Esophagus muscularis mucosa (tissue), 4 donors: Measurements from ENCODE around the gene IGFL4.

ENCODE experiments used
- EP300 ChIP-seq: sonication (generic); formaldehyde crosslinking; IDR thresholded peaks from one replicate; pipeline ENCODE4 v1.6.1; 2017; ENCODE audit warnings: antibody characterized with exemption
- POLR2A ChIP-seq: fragments of 450-650 bp; IDR thresholded peaks from one replicate; pipeline ENCODE4 v1.6.1; 2017; ENCODE audit warnings: antibody characterized with exemption, moderate library complexity, mild to moderate bottlenecking, low read depth
- TF ChIP-seq, protein P1 (sequence below), 3 experiments: fragments of 200-600 bp in 2 of 3; fragments of 450-650 bp in 1 of 3; sonication (generic) in 2 of 3; IDR thresholded peaks; one replicate each; pipeline ENCODE4 v1.5.1; 2017 to 2019; ENCODE audit warnings: antibody characterized with exemption in 3 of 3, mild to moderate bottlenecking in 2 of 3, moderate library complexity in 1 of 3

DNA sequence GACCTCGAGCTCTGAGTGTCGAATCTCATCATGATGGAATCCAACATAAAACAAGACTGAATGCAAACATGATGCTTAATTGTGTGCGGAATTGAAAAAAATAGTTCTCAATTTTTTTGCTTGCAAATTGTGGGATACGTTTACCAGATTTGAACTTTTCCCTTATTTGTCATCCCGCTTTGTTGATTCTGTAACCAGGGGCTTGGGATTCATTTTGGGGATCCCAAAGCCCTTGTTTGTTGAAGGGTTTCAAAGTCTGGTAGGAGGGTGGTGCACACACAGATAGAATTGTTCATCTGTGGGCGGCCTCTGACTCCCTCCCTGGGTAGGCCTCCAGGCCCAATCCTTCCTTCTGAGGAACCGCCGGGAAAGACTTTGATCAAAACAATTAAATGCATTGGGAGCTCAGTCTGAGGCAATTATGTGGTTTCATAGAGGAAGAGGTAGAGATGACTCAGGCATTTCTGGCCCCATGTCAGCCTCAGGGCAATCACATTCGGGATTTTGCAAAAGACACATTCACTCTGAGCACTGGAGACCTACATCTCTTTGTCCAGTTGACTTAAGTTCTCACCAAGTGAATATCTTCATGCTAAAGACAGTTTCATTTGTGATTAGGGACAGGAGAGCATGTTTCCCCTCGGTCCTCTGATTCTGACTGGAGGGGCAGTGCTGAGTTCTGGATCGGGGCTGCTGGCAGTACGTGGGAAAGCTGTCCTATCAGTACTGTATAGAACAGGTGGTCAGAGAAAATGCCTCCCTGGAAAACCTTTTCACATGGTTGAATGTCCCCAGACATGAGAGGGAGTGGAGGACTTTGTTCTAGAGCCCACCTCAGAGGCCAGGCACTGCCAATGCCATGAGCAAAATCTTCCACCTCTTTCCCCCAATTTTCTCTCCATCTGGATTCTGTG is 27.8 kb upstream of the IGFL4 start:
- TF ChIP-seq, protein P1, sequence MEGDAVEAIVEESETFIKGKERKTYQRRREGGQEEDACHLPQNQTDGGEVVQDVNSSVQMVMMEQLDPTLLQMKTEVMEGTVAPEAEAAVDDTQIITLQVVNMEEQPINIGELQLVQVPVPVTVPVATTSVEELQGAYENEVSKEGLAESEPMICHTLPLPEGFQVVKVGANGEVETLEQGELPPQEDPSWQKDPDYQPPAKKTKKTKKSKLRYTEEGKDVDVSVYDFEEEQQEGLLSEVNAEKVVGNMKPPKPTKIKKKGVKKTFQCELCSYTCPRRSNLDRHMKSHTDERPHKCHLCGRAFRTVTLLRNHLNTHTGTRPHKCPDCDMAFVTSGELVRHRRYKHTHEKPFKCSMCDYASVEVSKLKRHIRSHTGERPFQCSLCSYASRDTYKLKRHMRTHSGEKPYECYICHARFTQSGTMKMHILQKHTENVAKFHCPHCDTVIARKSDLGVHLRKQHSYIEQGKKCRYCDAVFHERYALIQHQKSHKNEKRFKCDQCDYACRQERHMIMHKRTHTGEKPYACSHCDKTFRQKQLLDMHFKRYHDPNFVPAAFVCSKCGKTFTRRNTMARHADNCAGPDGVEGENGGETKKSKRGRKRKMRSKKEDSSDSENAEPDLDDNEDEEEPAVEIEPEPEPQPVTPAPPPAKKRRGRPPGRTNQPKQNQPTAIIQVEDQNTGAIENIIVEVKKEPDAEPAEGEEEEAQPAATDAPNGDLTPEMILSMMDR (IDR thresholded peaks at IDR 0.05): no peak
- TF ChIP-seq EP300: no peak
- no peak for TF ChIP-seq POLR2A
